Testis (tissue), 2 donors: ENCODE results near the gene SLC35B3.

Source experiments
- POLR2A ChIP-seq: fragments of 450-650 bp; IDR thresholded peaks from one replicate; pipeline ENCODE4 v1.6.1; 2017; ENCODE audit warnings: antibody characterized with exemption, mild to moderate bottlenecking, moderate library complexity
- TF ChIP-seq, protein P1 (sequence below), 3 experiments: fragments of 450-650 bp in 2 of 3; fragments of 200-600 bp in 1 of 3; sonication (generic) in 1 of 3; IDR thresholded peaks; one replicate each; pipeline ENCODE4 v1.5.1; 2016 to 2019; ENCODE audit warnings: antibody characterized with exemption in 3 of 3, mild to moderate bottlenecking in 2 of 3, moderate library complexity in 1 of 3

GRCh38 chr6:8441452-8441851 is 6.1 kb upstream of the SLC35B3 start:
- no peak for TF ChIP-seq POLR2A
- TF ChIP-seq, protein P1, sequence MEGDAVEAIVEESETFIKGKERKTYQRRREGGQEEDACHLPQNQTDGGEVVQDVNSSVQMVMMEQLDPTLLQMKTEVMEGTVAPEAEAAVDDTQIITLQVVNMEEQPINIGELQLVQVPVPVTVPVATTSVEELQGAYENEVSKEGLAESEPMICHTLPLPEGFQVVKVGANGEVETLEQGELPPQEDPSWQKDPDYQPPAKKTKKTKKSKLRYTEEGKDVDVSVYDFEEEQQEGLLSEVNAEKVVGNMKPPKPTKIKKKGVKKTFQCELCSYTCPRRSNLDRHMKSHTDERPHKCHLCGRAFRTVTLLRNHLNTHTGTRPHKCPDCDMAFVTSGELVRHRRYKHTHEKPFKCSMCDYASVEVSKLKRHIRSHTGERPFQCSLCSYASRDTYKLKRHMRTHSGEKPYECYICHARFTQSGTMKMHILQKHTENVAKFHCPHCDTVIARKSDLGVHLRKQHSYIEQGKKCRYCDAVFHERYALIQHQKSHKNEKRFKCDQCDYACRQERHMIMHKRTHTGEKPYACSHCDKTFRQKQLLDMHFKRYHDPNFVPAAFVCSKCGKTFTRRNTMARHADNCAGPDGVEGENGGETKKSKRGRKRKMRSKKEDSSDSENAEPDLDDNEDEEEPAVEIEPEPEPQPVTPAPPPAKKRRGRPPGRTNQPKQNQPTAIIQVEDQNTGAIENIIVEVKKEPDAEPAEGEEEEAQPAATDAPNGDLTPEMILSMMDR (IDR thresholded peaks at IDR 0.05), result no peak
